ENCODE data around the gene CMTM1. TPM values are rescaled to one million over a fixed set of nuclear protein-coding genes. Genes with fewer than 3 reads are reported as not detected.

Gene CMTM1
- total RNA-seq: 4.3 TPM

GRCh38 chr16:66566051-66566901, at the start of gene CMTM1:
Gene CMTM1 (plus strand): TSS chr16:66566439. CDS start chr16:66566514, 75 bp downstream.

GRCh38 chr16:66549284-66550131, 16.7 kb upstream of the CMTM1 start, which contains the start of gene TK2:
Gene TK2 (minus strand): TSS chr16:66550122. CDS start chr16:66550061, 61 bp downstream.

GRCh38 chr16:66552286-66553177, 13.7 kb upstream of the CMTM1 start, which contains the start of gene CKLF:
Gene CKLF (plus strand): TSS chr16:66552576. CDS start chr16:66552716, 140 bp downstream.

GRCh38 chr16:66578651-66579531, 12.7 kb downstream of the CMTM1 start, which contains the start of gene CMTM2:
Gene CMTM2 (plus strand): TSS chr16:66579463. CDS start chr16:66579608, 145 bp downstream.

GRCh38 chr16:66604376-66605176, 38.3 kb downstream of the CMTM1 start, which contains the start of gene CMTM3:
Gene CMTM3 (plus strand): TSS chr16:66604704. CDS start chr16:66604806, 102 bp downstream.

Other genes with a start within 250 kb of the CMTM1 start
- gene CDH5, start 199.7 kb upstream of the CMTM1 start, total RNA-seq: 41.5 TPM
- gene BEAN1, start 139.1 kb upstream of the CMTM1 start, total RNA-seq: 5.9 TPM
- gene TK2, start 16.3 kb upstream of the CMTM1 start, total RNA-seq: 30.0 TPM
- gene CKLF, start 13.9 kb upstream of the CMTM1 start, total RNA-seq: 38.8 TPM
- not detected for gene CMTM2, start 13.0 kb downstream of the CMTM1 start, total RNA-seq
- gene CMTM3, start 38.3 kb downstream of the CMTM1 start, total RNA-seq: 21.8 TPM
- 43.5 TPM for gene CMTM4, start 130.3 kb downstream of the CMTM1 start, total RNA-seq
- gene DYNC1LI2, start 185.2 kb downstream of the CMTM1 start, total RNA-seq: 226 TPM
- gene TERB1, start 235.1 kb downstream of the CMTM1 start, total RNA-seq: not detected